Prostate gland (tissue), 2 donors: ENCODE results near the gene AKR7A2.

Experiments used
- CTCF ChIP-seq, 4 experiments: fragments of 200-600 bp in 2 of 4; fragments of 450-650 bp in 2 of 4; sonication (generic) in 2 of 4; IDR thresholded peaks; 1 replicate in 3 of 4; 2 replicates in 1 of 4; pipeline ENCODE4 v1.5.1; 2016 to 2019; ENCODE audit warnings: antibody characterized with exemption in 4 of 4, mild to moderate bottlenecking in 2 of 4, moderate library complexity in 2 of 4
- POLR2A ChIP-seq: fragments of 450-650 bp; IDR thresholded peaks from one replicate; pipeline ENCODE4 v1.6.1; 2016; ENCODE audit warnings: antibody characterized with exemption, mild to moderate bottlenecking
- POLR2AphosphoS5 ChIP-seq: sonication (generic); formaldehyde crosslinking; IDR thresholded peaks from one replicate; pipeline ENCODE4 v1.6.1; 2017; ENCODE audit warnings: antibody characterized with exemption

DNA sequence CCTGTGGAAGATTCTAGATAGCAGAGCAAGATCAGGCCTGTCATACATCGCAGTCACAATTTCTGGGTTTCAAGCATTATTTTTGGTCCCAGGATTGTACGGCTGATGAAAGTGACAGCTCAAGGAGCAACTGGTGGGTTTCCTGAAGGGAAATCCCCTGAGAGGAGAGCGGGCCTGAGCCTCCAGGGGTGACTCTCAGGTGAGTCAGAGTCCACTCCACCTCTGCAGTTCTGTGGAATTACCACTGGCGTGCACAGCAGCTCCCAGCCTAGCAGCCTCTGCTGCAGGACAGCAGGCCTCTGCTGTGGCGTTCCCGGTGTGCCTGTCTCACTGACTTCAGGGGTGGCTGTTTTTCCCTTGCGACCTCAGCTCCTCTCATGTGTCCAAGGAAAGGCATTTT is 24.6 kb upstream of the AKR7A2 start:
- no peak for TF ChIP-seq POLR2A
- no peak for TF ChIP-seq CTCF (IDR thresholded peaks at IDR 0.05)
- no peak for TF ChIP-seq POLR2AphosphoS5
